DOHH2 (cell line): ENCODE data around the gene WDR33.

ENCODE experiments used
- EZH2phosphoT487 ChIP-seq: fragments of 200-600 bp; sonication (generic); IDR thresholded peaks from 2 replicates; pipeline ENCODE4 v1.6.1; 2017; ENCODE audit warnings: borderline replicate concordance, mild to moderate bottlenecking, antibody characterized with exemption, low read length, moderate library complexity, mixed read lengths
- TF ChIP-seq, protein P1 (sequence below): fragments of 200-600 bp; sonication (generic); IDR thresholded peaks from one replicate; pipeline ENCODE4 v1.5.1; 2014; ENCODE audit warnings: antibody characterized with exemption, mild to moderate bottlenecking, low read depth, low read length; ENCODE audit not compliant: poor library complexity, severe bottlenecking

DNA sequence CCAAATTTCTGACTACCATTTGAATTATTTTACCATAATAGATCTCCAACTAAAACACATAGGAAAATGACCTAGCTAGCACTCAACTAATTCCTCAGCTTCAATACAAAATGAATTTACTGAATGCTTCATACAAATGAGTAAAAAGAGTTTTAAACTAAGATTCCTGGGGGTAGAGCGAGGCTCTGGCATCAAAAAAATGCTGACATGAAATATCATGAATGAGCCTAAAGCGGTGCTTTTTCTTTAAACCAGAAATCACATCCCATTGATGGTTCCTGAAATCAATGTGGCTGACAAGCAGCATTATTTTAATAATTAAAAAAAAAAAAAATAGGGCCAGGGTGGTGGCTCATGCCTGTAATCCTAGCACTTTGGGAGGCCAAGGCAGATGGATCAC lies 32.1 kb downstream of the WDR33 start:
- TF ChIP-seq, protein P1, sequence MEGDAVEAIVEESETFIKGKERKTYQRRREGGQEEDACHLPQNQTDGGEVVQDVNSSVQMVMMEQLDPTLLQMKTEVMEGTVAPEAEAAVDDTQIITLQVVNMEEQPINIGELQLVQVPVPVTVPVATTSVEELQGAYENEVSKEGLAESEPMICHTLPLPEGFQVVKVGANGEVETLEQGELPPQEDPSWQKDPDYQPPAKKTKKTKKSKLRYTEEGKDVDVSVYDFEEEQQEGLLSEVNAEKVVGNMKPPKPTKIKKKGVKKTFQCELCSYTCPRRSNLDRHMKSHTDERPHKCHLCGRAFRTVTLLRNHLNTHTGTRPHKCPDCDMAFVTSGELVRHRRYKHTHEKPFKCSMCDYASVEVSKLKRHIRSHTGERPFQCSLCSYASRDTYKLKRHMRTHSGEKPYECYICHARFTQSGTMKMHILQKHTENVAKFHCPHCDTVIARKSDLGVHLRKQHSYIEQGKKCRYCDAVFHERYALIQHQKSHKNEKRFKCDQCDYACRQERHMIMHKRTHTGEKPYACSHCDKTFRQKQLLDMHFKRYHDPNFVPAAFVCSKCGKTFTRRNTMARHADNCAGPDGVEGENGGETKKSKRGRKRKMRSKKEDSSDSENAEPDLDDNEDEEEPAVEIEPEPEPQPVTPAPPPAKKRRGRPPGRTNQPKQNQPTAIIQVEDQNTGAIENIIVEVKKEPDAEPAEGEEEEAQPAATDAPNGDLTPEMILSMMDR: no peak
- TF ChIP-seq EZH2phosphoT487: no peak
